GM12874 (cell line): ENCODE data around the gene KCTD5.

ENCODE experiments used
- TF ChIP-seq, protein P1 (sequence below): IDR thresholded peaks from 2 replicates; pipeline ENCODE4 v1.5.1; 2011; ENCODE audit warnings: low read depth, mild to moderate bottlenecking, control low read depth, low read length, moderate library complexity; ENCODE audit not compliant: insufficient read depth

KCTD5 gene

GRCh38 chr16:2687531-2688308, 5.4 kb downstream of the KCTD5 start:
- TF ChIP-seq, protein P1, sequence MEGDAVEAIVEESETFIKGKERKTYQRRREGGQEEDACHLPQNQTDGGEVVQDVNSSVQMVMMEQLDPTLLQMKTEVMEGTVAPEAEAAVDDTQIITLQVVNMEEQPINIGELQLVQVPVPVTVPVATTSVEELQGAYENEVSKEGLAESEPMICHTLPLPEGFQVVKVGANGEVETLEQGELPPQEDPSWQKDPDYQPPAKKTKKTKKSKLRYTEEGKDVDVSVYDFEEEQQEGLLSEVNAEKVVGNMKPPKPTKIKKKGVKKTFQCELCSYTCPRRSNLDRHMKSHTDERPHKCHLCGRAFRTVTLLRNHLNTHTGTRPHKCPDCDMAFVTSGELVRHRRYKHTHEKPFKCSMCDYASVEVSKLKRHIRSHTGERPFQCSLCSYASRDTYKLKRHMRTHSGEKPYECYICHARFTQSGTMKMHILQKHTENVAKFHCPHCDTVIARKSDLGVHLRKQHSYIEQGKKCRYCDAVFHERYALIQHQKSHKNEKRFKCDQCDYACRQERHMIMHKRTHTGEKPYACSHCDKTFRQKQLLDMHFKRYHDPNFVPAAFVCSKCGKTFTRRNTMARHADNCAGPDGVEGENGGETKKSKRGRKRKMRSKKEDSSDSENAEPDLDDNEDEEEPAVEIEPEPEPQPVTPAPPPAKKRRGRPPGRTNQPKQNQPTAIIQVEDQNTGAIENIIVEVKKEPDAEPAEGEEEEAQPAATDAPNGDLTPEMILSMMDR = no peak

DNA sequence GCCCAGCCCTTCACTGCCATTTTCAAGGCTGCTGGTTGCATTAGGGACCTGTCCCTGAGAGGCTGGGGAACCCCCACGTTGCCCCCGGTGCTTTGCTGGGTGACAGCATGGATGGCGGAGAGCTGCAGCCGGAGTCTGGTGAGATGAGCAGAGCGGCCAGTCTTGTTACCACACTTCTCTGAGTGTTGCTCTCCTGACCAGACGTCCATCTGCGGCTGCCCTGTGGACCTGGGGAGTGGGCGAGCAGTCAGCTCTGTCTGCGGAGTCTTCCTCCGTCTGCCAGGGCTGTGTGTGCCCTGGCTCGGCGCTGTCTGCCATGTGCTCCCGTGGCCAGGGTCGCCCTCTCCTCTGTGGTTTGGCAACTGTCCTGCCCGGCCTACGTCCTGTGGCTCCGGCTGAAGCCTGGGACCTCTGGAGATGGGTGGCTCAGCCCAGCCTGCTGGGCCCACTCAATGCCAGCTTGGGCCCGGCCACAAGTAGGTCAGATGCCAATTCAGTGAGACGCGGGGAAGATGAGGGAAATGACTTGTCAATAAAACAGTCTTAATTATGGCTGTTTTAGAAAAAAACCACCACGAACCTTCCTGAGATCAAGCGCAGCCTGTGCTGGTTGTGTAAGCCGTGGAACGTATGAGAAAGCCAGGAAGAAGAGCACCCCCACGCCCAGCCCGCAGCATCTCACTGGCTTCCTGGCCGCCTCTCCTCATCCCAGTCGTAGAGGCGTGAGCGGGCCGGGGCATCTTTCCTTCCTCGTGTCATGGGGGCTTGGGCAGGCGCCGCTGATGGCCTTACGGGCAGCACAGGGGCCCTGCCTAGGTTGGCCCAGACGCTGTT, 7.9 kb downstream of the KCTD5 start:
- TF ChIP-seq, protein P1 = no peak

- TF ChIP-seq, protein P1 = no peak
These were observed 8.5 kb downstream of the KCTD5 start for GRCh38 chr16:2690852-2691251.

DNA sequence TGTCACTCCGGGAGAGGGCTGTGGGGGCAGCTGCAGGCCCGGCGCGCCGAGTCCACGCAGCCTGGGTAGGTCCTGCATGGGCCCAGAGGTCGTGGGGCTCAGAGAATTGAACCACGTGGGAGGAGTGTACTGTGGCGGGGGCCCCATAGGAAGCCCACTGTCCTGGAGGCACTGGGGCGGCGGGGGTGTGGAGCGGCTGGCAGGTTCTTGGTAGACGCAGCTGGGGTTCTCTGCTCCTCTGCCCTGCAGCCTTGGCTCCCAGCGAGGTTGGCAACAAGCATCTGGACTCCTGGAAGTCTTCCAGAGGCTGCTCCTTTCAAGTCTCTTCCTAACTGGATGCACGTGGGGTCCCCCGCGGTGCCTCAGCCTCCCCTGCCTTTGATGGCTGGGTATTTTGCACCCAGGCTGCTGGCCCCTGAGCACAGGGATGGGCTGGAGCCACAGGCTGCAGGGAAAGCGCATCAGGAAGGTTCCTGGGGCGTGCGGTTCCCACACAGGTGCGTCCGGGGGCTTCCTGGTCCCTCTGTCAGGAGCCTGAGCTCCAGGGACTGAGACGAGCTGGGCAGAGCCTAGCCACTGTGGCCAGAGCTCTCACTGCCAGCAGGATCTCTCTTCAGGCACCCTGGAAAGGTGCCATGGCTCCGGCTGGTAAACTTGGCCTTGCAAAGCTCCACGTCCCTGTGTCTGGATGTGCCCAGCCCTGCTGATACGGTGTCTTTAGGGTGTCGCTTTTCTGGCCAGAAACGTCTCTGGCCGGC, 9.3 kb downstream of the KCTD5 start:
- TF ChIP-seq, protein P1 = no peak

DNA sequence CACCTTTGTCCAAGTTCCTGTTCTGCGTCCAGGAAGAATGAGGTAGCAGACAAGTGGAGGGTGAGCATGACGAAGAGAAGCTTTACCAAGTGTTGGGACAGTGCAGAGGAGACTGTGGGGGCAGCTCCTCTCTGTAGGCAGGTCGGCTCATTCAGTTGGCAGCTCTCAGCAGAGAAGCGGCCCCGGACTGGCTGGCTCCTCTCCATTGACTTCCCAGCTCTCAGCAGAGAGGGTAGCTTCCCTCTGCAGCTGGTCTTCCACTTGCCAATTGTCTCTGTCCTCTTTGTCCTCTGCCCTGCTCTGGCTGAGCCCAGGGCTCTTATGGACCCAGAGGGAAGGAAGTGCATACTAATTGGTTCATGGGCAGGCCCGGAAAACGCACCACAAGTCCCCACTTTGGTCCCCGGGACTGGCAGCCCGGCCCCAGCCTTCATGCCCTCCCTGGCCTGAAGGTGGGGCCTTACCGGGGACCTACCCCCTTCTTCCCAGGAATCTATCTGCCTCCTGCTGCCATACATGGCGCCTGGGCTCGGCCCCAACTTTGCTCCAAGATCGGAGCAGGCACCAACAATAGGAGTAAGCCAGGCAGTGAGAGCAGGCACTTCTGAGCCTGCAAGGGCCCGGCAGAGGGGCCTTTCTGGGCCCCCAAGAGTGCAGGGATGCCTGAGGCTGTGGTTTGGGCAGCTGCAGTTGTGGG, 10.1 kb downstream of the KCTD5 start:
- TF ChIP-seq, protein P1 = no peak

DNA sequence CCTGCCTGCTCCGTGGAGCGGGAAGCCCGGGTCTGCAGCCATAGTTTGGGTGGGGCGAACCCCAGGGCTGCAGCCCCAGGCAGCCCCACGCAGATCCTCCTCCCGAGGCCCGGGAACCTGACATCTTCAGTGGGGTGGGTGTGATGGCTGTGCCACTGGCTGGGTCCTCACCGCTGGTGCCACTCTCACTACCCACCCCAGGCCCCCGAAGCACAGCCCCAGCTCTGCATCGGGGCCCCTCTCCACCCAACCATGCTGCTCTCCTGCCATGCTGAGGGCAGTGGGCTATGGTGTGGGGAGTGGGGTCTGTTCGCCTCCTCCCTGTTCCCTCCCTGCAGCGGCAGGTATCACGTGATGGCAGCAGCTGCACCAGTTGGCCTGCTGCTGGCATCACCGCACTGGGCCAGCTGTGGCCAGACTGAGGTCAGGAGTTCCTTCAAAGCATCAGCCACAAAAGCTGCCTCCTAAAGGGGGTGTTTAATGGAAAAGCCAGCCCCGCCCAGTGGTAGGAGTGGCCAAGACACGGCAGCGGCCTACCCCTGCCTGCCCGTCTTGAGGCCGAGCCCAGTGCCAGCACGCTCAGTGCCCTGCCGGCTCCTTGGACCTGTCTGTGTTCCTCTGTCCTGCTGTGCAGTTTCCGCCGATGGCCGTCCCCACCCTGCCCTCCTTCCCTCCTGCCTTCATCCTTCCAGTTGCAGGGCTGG, 10.8 kb downstream of the KCTD5 start:
- TF ChIP-seq, protein P1 = no peak
